ENCODE data around the gene DLEC1.

The DLEC1 gene

DNA sequence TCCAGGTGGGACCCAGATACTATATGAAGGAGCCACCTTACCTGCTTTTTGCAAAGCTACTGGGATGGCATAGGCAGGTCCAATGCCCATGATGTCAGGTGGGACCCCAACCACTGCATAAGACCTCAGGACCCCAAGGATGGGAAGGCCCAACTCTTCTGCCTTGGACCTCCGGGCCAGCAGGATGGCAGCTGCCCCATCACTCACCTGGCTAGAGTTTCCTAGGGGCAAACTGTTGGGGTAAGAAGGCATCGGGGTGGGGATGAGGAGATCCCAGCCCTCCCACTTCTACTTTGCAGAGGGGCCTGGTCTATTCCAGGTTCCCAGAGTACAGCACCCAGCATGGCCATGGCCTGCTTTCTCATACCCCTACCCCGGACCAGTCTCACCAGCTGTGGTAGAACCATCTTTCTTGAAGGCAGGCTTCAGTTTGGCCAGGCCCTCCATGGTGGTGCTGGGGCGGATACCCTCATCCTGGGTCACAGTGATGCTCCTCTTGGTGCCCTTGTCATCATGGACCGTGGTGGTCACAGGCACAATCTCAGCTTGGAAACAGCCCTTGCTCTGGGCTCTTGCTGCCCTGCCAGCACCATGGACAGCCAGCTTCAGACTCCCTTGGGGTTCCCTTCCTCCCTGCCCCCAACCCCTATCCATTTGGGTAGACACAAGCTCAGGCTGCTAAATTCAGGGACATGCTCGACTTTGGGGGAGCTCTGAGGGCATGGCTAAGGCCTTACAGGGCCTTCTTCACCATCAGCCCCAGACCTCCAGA lies 87.3 kb downstream of the DLEC1 start:
- Histone ChIP-seq H3K27me3 (ENCODE audit: insufficient read depth, low read length, poor library complexity) (no peaks in the 10 kb centered on the region), H3K23ac (ENCODE audit: low read length) (no peak overlapping the region), H3K56ac (ENCODE audit: low read length) (no peak overlapping the region), H3K79me1 (ENCODE audit: low read length) (no peaks in the 10 kb centered on the region), H3K4me3 (ENCODE audit: low read length) (no peak overlapping the region), H3K9ac (ENCODE audit: low read length) (no peak overlapping the region), H2BK120ac (ENCODE audit: low read depth, low read length) (no peak overlapping the region), H2BK5ac (ENCODE audit: low read length) (no peak overlapping the region), H3K4me2 (ENCODE audit: low read length) (no peak overlapping the region), H2AK5ac (ENCODE audit: low read length) (no peak overlapping the region), H2BK15ac (replicated peaks; ENCODE audit: low read depth) (no peak overlapping the region), H4K5ac (ENCODE audit: low read length) (no peak overlapping the region), H3K79me2 (ENCODE audit: control insufficient read depth, insufficient read depth, low read length) (no peaks in the 10 kb centered on the region), H3K18ac (ENCODE audit: low read length) (no peak overlapping the region), H3K36me3 (ENCODE audit: control insufficient read depth, insufficient read depth, low read length) (peaks cover 24% of the 10 kb centered on the region), H3K27ac (ENCODE audit: low read depth, low read length) (no peak overlapping the region), H3K4me1 (ENCODE audit: control insufficient read depth, low read depth, low read length) (no peaks in the 10 kb centered on the region), H4K8ac (ENCODE audit: low read depth, low read length) (no peak overlapping the region), H3K4ac (ENCODE audit: low read depth, low read length) (no peak overlapping the region)
- DNase-seq = no peak
- WGBS (ENCODE audit: extremely low coverage, insufficient coverage, low lambda C conversion rate) = no CpG with 5 or more reads among the region's 6 CpGs

DNA sequence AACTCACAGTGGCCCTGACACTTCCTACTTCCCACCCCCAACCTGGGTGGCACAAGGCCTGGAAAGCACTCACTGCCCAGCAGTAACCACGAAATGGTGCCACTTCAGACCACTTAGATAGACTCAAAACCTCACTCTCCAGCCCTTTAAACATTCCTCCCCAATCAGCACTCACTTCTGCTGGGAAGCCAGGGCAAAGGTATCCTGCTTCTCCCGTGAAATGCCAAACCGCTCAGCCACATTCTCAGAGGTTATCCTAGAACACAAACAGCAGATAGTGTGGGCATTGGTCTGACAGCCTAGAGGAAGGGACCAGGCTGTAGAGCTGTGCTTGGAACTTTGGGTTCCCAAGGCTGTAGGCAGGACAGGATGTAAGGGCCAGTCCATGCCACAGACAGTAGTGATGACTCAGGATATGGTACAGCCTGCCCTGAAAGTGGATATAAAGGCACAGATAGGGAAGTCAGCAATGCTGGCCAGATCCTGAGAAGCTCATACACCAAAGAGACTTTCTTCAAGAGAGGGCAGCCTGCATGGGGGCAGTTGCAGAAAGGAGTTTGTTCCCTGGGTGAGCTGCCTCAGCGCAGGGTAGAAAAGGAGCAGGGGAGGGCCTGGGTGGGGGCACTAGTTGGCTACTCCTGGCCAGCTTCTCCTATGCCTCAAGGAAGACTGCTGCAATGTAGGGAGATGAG lies 88.7 kb downstream of the DLEC1 start:
- Histone ChIP-seq H3K36me3 (ENCODE audit: control insufficient read depth, insufficient read depth, low read length) (peaks cover 26% of the 10 kb centered on the region), H3K4me3 (ENCODE audit: low read length) (no peak overlapping the region), H4K5ac (ENCODE audit: low read length) (no peak overlapping the region), H3K79me1 (ENCODE audit: low read length) (no peaks in the 10 kb centered on the region), H3K4me2 (ENCODE audit: low read length) (no peak overlapping the region), H2BK120ac (ENCODE audit: low read depth, low read length) (no peak overlapping the region), H3K4me1 (ENCODE audit: control insufficient read depth, low read depth, low read length) (no peaks in the 10 kb centered on the region), H3K56ac (ENCODE audit: low read length) (no peak overlapping the region), H2BK15ac (replicated peaks; ENCODE audit: low read depth) (no peak overlapping the region), H3K27ac (ENCODE audit: low read depth, low read length) (no peak overlapping the region), H3K27me3 (ENCODE audit: insufficient read depth, low read length, poor library complexity) (no peaks in the 10 kb centered on the region), H4K8ac (ENCODE audit: low read depth, low read length) (no peak overlapping the region), H3K9ac (ENCODE audit: low read length) (no peak overlapping the region), H2AK5ac (ENCODE audit: low read length) (no peak overlapping the region), H3K23ac (ENCODE audit: low read length) (no peak overlapping the region), H2BK5ac (ENCODE audit: low read length) (no peak overlapping the region), H3K79me2 (ENCODE audit: control insufficient read depth, insufficient read depth, low read length) (no peaks in the 10 kb centered on the region), H3K4ac (ENCODE audit: low read depth, low read length) (no peak overlapping the region), H3K18ac (ENCODE audit: low read length) (no peak overlapping the region)
- no peak for DNase-seq
- WGBS (ENCODE audit: extremely low coverage, insufficient coverage, low lambda C conversion rate) = no CpG with 5 or more reads among the region's 4 CpGs

DNA sequence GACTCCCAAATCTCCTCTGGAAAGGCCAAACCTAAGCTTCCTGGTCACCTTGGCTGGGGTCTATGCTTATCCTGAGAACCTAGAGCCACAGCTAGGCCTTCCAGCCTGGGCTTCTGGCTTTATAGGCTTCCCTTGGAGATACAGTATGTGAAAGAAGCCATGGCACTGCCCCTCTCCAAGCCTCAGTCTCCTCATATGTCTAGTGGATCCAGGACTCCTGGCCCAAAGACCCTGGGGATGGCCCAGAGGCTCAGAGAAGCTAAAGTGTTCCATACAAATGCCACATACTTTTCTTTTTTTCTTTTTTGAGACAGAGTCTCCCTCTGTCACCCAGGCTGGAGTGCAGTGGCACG lies 89.3 kb downstream of the DLEC1 start:
- Histone ChIP-seq H2BK15ac (replicated peaks; ENCODE audit: low read depth) (no peak overlapping the region), H3K56ac (ENCODE audit: low read length) (no peak overlapping the region), H2BK120ac (ENCODE audit: low read depth, low read length) (no peak overlapping the region), H3K4ac (ENCODE audit: low read depth, low read length) (no peak overlapping the region), H2AK5ac (ENCODE audit: low read length) (no peak overlapping the region), H3K9ac (ENCODE audit: low read length) (no peak overlapping the region), H3K79me1 (ENCODE audit: low read length) (no peaks in the 10 kb centered on the region), H3K27me3 (ENCODE audit: insufficient read depth, low read length, poor library complexity) (no peaks in the 10 kb centered on the region), H2BK5ac (ENCODE audit: low read length) (no peak overlapping the region), H3K4me1 (ENCODE audit: control insufficient read depth, low read depth, low read length) (no peaks in the 10 kb centered on the region), H3K79me2 (ENCODE audit: control insufficient read depth, insufficient read depth, low read length) (no peaks in the 10 kb centered on the region), H4K5ac (ENCODE audit: low read length) (no peak overlapping the region), H4K8ac (ENCODE audit: low read depth, low read length) (no peak overlapping the region), H3K23ac (ENCODE audit: low read length) (no peak overlapping the region), H3K4me3 (ENCODE audit: low read length) (no peak overlapping the region), H3K4me2 (ENCODE audit: low read length) (no peak overlapping the region), H3K27ac (ENCODE audit: low read depth, low read length) (no peak overlapping the region), H3K18ac (ENCODE audit: low read length) (no peak overlapping the region), H3K36me3 (ENCODE audit: control insufficient read depth, insufficient read depth, low read length) (peaks cover 23% of the 10 kb centered on the region)
- no peak for DNase-seq
- whole genome bisulfite sequencing (ENCODE audit: extremely low coverage, insufficient coverage, low lambda C conversion rate) = no CpG with 5 or more reads among the region's 1 CpG

DNA sequence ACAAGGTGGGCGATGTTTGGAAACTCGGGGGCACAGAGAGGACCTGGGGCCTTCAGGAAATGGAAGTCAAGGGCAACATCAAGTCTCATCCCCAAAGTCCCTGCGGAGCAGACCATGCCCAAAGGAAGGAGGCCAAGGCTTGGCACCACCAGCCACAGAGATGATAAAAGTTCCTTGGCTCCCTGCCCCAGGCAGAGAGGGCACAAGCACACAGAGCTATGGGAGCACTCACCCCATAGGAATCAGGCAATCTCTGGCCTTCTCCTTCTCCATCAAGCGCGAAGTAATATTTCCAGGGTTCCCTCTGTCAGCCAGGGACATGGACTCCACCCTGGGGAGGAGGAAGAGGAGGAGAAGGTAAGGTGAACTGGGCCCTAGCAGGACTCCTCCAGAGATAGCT lies 90.0 kb downstream of the DLEC1 start:
- Histone ChIP-seq H3K27me3 (ENCODE audit: insufficient read depth, low read length, poor library complexity) (no peaks in the 10 kb centered on the region), H3K36me3 (ENCODE audit: control insufficient read depth, insufficient read depth, low read length) (peaks cover 23% of the 10 kb centered on the region), H2BK5ac (ENCODE audit: low read length) (no peak overlapping the region), H3K4me1 (ENCODE audit: control insufficient read depth, low read depth, low read length) (no peaks in the 10 kb centered on the region), H3K79me2 (ENCODE audit: control insufficient read depth, insufficient read depth, low read length) (no peaks in the 10 kb centered on the region), H3K9ac (ENCODE audit: low read length) (no peak overlapping the region), H4K5ac (ENCODE audit: low read length) (no peak overlapping the region), H2AK5ac (ENCODE audit: low read length) (no peak overlapping the region), H2BK15ac (replicated peaks; ENCODE audit: low read depth) (no peak overlapping the region), H3K56ac (ENCODE audit: low read length) (no peak overlapping the region), H3K27ac (ENCODE audit: low read depth, low read length) (no peak overlapping the region), H3K23ac (ENCODE audit: low read length) (no peak overlapping the region), H3K18ac (ENCODE audit: low read length) (no peak overlapping the region), H2BK120ac (ENCODE audit: low read depth, low read length) (no peak overlapping the region), H4K8ac (ENCODE audit: low read depth, low read length) (no peak overlapping the region), H3K4me3 (ENCODE audit: low read length) (no peak overlapping the region), H3K79me1 (ENCODE audit: low read length) (peaks cover under 1% of the 10 kb centered on the region), H3K4ac (ENCODE audit: low read depth, low read length) (no peak overlapping the region), H3K4me2 (ENCODE audit: low read length) (no peak overlapping the region)
- DNase-seq = no peak
- no CpG with 5 or more reads among the region's 5 CpGs for WGBS (ENCODE audit: extremely low coverage, insufficient coverage, low lambda C conversion rate)

DNA sequence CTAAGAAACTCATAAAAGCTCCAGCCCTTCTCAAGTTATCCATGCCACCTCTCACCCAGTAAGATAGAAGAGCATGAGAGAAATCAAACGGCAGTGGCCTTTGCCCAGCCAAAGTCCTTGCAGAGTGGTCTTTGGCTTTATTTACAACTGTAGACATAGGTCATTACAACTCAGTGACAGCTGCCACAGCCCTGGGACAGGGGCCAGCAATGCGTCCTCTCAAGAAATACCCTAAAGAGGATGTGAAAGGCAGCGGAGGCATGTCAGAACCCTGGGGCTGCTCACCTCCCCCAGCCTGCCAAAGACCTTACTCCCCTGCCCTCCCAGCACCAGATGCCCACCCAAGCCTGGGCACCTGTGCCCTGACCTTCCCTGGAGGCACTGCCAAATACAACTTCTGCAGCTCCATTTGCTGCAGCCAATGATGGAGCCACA lies 91.6 kb downstream of the DLEC1 start:
- H3K9ac ChIP-seq (ENCODE audit: low read length) = no peak overlapping the region
- DNase-seq = no peak
- no peak overlapping the region for H3K18ac ChIP-seq (ENCODE audit: low read length)
- no peaks in the 10 kb centered on the region for H3K27me3 ChIP-seq (ENCODE audit: insufficient read depth, low read length, poor library complexity)
- no peak overlapping the region for H3K4me2 ChIP-seq (ENCODE audit: low read length)
- no peak overlapping the region for H4K8ac ChIP-seq (ENCODE audit: low read depth, low read length)
- no peaks in the 10 kb centered on the region for H3K79me2 ChIP-seq (ENCODE audit: control insufficient read depth, insufficient read depth, low read length)
- H2BK15ac ChIP-seq (replicated peaks; ENCODE audit: low read depth) = no peak overlapping the region
- no peak overlapping the region for H3K4me3 ChIP-seq (ENCODE audit: low read length)
- H3K36me3 ChIP-seq (ENCODE audit: control insufficient read depth, insufficient read depth, low read length) = peaks cover 23% of the 10 kb centered on the region
- H2BK120ac ChIP-seq (ENCODE audit: low read depth, low read length) = no peak overlapping the region
- no peak overlapping the region for H3K56ac ChIP-seq (ENCODE audit: low read length)
- H3K23ac ChIP-seq (ENCODE audit: low read length) = no peak overlapping the region
- no CpG with 5 or more reads among the region's 3 CpGs for WGBS (ENCODE audit: extremely low coverage, insufficient coverage, low lambda C conversion rate)
- H2AK5ac ChIP-seq (ENCODE audit: low read length) = no peak overlapping the region
- no peak overlapping the region for H3K27ac ChIP-seq (ENCODE audit: low read depth, low read length)
- H3K4ac ChIP-seq (ENCODE audit: low read depth, low read length) = no peak overlapping the region
- H3K4me1 ChIP-seq (ENCODE audit: control insufficient read depth, low read depth, low read length) = no peaks in the 10 kb centered on the region
- peaks cover 4% of the 10 kb centered on the region for H3K79me1 ChIP-seq (ENCODE audit: low read length)
- no peak overlapping the region for H4K5ac ChIP-seq (ENCODE audit: low read length)
- H2BK5ac ChIP-seq (ENCODE audit: low read length) = no peak overlapping the region

All from mesendoderm (in vitro differentiated cells).